Epithelial cell of proximal tubule (primary cell): Measurements from ENCODE around the gene ZCCHC24. TPM values are rescaled to one million over a fixed set of nuclear protein-coding genes. Genes with fewer than 3 reads are reported as not detected.

Source experiments
- DNase-seq: peaks from one replicate; pipeline ENCODE4 v3.0.0-alpha.2; 2011; ENCODE audit warnings: low read depth
- H3K4me3 ChIP-seq: 2 replicates; pipeline ENCODE4 v1.5.1; 2011; ENCODE audit warnings: low read depth, mild to moderate bottlenecking, low read length
- total RNA-seq: library from RNA; depleted of rRNA; stranded (reverse); fragments of >200 nt; gene quantifications from 2 replicates; pipeline ENCODE4 v1.2.3, GENCODE V29; 2015
- TF ChIP-seq, protein P1 (sequence below): conservative IDR thresholded peaks from 2 replicates; pipeline ENCODE4 v1.5.1; 2012; ENCODE audit warnings: low read depth, mild to moderate bottlenecking, low read length

Gene ZCCHC24
- total RNA-seq, 1 donor from 2014 or later: 4.7 TPM

- no peak for DNase-seq
- TF ChIP-seq, protein P1, sequence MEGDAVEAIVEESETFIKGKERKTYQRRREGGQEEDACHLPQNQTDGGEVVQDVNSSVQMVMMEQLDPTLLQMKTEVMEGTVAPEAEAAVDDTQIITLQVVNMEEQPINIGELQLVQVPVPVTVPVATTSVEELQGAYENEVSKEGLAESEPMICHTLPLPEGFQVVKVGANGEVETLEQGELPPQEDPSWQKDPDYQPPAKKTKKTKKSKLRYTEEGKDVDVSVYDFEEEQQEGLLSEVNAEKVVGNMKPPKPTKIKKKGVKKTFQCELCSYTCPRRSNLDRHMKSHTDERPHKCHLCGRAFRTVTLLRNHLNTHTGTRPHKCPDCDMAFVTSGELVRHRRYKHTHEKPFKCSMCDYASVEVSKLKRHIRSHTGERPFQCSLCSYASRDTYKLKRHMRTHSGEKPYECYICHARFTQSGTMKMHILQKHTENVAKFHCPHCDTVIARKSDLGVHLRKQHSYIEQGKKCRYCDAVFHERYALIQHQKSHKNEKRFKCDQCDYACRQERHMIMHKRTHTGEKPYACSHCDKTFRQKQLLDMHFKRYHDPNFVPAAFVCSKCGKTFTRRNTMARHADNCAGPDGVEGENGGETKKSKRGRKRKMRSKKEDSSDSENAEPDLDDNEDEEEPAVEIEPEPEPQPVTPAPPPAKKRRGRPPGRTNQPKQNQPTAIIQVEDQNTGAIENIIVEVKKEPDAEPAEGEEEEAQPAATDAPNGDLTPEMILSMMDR: no peak
- no peak overlapping the region for H3K4me3 ChIP-seq
These were observed 15.0 kb downstream of the ZCCHC24 start for GRCh38 chr10:79430325-79430905.

DNA sequence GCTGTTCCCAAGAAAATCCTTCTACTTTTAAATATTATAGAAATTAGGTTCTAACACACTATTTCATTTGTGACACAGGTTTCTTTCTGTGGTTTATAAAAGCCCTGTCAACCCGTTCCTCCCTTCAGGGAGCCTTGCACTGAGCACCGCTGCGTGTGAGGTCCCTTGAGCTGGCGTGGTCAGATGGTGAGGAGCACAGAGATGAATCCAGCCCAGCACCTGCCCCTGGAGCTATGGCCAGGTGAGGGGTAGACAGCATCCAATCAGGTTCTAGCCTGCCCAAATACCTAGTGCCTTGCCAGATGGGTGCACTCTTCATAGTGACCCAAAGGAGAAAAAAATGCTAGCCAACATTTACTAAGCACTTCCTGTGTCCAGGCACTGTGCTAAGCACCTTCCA is 15.7 kb downstream of the ZCCHC24 start:
- no peak for DNase-seq
- TF ChIP-seq, protein P1: no peak
- no peak overlapping the region for H3K4me3 ChIP-seq

DNA sequence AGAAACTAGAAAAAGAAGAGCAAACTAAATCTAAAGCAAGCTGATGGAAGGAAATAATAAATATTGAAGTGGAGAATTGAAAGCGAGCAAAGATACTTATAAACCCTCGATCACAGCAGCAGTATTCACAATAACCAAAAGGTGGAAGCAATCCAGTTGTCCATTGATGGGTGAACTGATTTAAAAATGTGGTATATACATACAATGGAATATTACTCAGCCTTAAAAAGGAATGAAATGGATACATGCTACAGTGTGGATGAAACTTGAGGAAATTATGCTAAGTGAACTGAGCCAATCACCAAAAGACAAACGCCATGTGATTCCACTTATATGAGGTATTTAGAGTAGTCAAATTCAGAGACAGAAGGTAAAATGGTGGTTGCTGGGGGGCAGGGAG is 17.5 kb downstream of the ZCCHC24 start:
- H3K4me3 ChIP-seq: no peak overlapping the region
- TF ChIP-seq, protein P1: no peak
- no peak for DNase-seq

DNA sequence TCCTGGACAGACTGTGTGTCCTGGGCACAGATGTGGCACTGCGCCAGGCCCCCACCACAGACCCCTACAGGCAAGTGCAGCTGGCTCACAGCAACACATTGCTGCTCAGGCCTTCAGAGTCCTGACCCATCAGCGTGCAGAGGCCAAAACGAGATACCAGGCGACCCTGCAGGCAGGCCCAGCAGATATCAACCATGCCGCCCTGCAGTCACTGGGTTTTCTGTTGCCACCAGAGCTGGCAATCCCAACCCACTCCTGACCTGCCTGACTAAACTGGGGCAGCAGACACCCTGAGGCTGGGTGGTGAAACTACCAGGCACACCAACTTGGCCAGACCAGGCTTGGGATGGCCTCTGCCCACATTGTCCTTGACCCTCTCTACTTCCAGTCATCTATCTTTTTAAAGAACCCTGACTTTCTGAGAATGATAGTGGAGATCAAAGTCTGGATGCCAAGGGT is 20.3 kb downstream of the ZCCHC24 start:
- TF ChIP-seq, protein P1: no peak
- DNase-seq: no peak
- H3K4me3 ChIP-seq: no peak overlapping the region

DNA sequence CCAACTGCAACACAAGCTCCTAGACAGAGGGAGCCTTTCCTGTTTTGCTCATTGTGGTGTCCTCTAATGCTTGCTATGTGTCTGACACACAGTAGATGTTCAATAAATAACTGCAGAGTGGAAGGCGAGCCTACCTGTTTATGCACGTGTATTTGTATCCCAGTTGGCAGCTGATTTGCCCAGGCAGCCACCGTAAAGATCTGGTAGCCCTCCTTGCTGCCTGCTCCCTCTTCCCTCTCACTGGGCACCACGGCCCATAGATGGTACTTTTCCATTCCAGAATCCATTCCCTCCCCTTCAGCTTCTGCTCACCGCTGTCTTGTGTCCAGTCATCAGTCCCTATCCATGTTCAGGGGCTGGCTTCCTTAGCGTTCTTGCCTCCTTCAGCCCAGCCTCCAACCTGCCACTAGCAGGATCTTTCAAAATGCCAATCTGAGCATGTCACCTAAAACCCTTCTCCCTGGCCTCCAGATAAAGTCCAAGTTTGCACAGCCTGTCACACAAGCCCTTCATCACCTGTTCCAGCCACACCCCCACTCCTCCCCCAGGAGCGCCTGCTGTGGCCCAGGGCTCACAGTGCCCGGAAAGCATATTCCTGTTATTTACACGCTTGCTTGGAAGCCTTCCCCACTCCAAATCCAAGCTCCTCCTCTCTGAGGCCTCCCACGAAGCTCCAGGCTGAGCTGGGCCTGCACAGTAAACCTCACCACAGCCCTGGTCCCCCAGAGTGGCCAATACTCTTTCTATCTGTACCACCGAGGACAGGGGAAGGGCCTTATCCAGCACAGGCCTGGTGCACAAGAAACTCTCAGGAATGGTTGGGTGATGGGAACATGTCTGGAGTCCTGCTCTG is 21.0 kb downstream of the ZCCHC24 start:
- H3K4me3 ChIP-seq: no peak overlapping the region
- no peak for DNase-seq
- TF ChIP-seq, protein P1: no peak

GRCh38 chr10:79422178-79422892 is 23.1 kb downstream of the ZCCHC24 start:
- no peak overlapping the region for H3K4me3 ChIP-seq
- TF ChIP-seq, protein P1: no peak
- no peak for DNase-seq
